NCI-H2029 treated with DMSO at 0.1 percent for 48 hours (cell line): ENCODE results near the gene NALCN.

Experiments
- DNase-seq: peaks from one replicate; lab custom pipeline; 2025; lab: John Stamatoyannopoulos, UW

The NALCN gene

GRCh38 chr13:101415358-101416174 is 742 bp downstream of the NALCN start:
- DNase-seq, result no peak

- no peak for DNase-seq
These were observed 4.2 kb downstream of the NALCN start for GRCh38 chr13:101412076-101412475.

GRCh38 chr13:101408992-101409656 is 7.2 kb downstream of the NALCN start:
- DNase-seq, result no peak

GRCh38 chr13:101408154-101408553 is 8.2 kb downstream of the NALCN start:
- DNase-seq, result no peak

- no peak for DNase-seq
These were observed 9.5 kb downstream of the NALCN start for GRCh38 chr13:101406791-101407190.

GRCh38 chr13:101401196-101401595 is 15.1 kb downstream of the NALCN start:
- DNase-seq, result no peak

- DNase-seq, result no peak
These were observed 16.9 kb downstream of the NALCN start for GRCh38 chr13:101399365-101399764.

GRCh38 chr13:101398920-101399319 is 17.4 kb downstream of the NALCN start:
- DNase-seq, result no peak

GRCh38 chr13:101398191-101398590 is 18.1 kb downstream of the NALCN start:
- DNase-seq, result no peak

- no peak for DNase-seq
These were observed 18.6 kb downstream of the NALCN start for GRCh38 chr13:101397742-101398141.

GRCh38 chr13:101394605-101395004 is 21.7 kb downstream of the NALCN start:
- no peak for DNase-seq

- no peak for DNase-seq
These were observed 23.2 kb downstream of the NALCN start for GRCh38 chr13:101393140-101393539.

- DNase-seq, result no peak
These were observed 25.8 kb downstream of the NALCN start for GRCh38 chr13:101390461-101390860.

GRCh38 chr13:101384929-101385328 is 31.4 kb downstream of the NALCN start:
- no peak for DNase-seq

GRCh38 chr13:101383595-101383994 is 32.7 kb downstream of the NALCN start:
- DNase-seq, result no peak

- DNase-seq, result no peak
These were observed 33.6 kb downstream of the NALCN start for GRCh38 chr13:101382701-101383100.

- DNase-seq, result no peak
These were observed 34.2 kb downstream of the NALCN start for GRCh38 chr13:101382086-101382485.

- no peak for DNase-seq
These were observed 55.8 kb downstream of the NALCN start for GRCh38 chr13:101360525-101360924.

GRCh38 chr13:101354895-101355294 is 61.4 kb downstream of the NALCN start:
- DNase-seq, result no peak

- no peak for DNase-seq
These were observed 69.2 kb downstream of the NALCN start for GRCh38 chr13:101346942-101347728.

- DNase-seq, result no peak
These were observed 70.1 kb downstream of the NALCN start for GRCh38 chr13:101346161-101346560.

GRCh38 chr13:101343128-101343787 is 73.0 kb downstream of the NALCN start:
- no peak for DNase-seq
